Measurements from ENCODE around the gene DCBLD1. TPM values are rescaled to one million over a fixed set of nuclear protein-coding genes. Genes with fewer than 3 reads are reported as not detected.

The DCBLD1 gene
- total RNA-seq, 1 experiment from 2014 or later = 11.2 TPM

DNA sequence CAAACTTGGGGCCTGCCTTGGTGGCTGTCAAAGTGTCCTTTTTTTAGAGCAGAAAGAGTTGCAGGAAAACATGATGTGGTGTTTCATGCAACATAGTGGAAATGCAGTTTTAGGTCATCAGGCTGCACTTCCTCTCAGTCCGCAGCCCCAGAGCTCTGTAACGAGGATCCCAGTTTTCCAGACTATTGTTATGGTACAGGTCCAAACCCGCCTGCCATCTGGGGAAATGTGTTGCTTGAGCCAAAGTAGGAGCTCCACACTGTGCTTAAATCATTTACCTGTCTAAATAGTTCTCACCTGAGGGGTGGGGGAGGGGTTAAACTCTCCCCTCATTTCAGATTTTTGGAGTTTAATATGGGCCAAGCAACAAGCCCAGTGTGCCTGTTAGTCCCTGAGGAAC, 60.0 kb downstream of the DCBLD1 start:
- no peak overlapping the region for H3K27ac Mint-ChIP-seq

DNA sequence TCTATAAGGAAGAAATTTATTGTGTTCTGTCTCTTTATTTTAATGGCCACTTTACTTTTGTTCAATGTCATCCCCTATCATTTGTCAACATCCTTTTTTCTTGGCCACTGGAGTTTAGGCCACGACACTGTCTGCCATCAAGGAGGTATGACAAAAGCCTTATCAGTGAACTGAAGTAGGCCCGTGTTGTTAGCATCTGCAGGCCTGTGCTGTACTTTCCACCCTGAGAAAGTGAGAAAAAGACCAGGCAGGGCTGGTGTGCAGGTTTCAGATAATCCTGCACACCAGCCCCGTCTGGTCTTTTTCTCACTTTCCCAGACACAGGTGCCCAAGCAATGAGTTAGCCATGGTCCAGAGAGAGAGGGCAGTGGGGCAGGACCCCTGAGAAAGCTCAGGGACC, 62.2 kb downstream of the DCBLD1 start:
- no peak overlapping the region for H3K4me3 Mint-ChIP-seq
- peaks cover 12% of the 10 kb centered on the region for H3K27me3 Mint-ChIP-seq (ENCODE audit: low read depth)
- H3K4me1 Mint-ChIP-seq = peaks cover 20% of the 10 kb centered on the region
- DNase-seq (ENCODE audit: low spot score) = no peak
- CTCF ChIA-PET = interaction anchor here (1.1 kb wide), 1 partner anchor 14 kb away, joined by 3 read pairs; no protein-coding TSS in a partner anchor
- H3K9me3 Mint-ChIP-seq = no peaks in the 10 kb centered on the region
- no peak overlapping the region for H3K27ac Mint-ChIP-seq
- POLR2A ChIA-PET = no interaction called here
- no peak for ATAC-seq
- H3K36me3 Mint-ChIP-seq = peaks cover 6% of the 10 kb centered on the region
- no peak for TF ChIP-seq NR1H2 (CRISPR knock-in tag; IDR thresholded peaks at IDR 0.05)
- no peak for TF ChIP-seq ZNF138 (CRISPR knock-in tag; conservative IDR thresholded peaks at IDR 0.05)
- TF ChIP-seq ZBTB21 (CRISPR knock-in tag; IDR thresholded peaks at IDR 0.05; ENCODE audit: borderline replicate concordance) = no peak
- no peak for TF ChIP-seq JUN (CRISPR knock-in tag; IDR thresholded peaks at IDR 0.05)
- TF ChIP-seq PRRX2 (CRISPR knock-in tag; IDR thresholded peaks at IDR 0.05) = no peak
- TF ChIP-seq, protein P1, sequence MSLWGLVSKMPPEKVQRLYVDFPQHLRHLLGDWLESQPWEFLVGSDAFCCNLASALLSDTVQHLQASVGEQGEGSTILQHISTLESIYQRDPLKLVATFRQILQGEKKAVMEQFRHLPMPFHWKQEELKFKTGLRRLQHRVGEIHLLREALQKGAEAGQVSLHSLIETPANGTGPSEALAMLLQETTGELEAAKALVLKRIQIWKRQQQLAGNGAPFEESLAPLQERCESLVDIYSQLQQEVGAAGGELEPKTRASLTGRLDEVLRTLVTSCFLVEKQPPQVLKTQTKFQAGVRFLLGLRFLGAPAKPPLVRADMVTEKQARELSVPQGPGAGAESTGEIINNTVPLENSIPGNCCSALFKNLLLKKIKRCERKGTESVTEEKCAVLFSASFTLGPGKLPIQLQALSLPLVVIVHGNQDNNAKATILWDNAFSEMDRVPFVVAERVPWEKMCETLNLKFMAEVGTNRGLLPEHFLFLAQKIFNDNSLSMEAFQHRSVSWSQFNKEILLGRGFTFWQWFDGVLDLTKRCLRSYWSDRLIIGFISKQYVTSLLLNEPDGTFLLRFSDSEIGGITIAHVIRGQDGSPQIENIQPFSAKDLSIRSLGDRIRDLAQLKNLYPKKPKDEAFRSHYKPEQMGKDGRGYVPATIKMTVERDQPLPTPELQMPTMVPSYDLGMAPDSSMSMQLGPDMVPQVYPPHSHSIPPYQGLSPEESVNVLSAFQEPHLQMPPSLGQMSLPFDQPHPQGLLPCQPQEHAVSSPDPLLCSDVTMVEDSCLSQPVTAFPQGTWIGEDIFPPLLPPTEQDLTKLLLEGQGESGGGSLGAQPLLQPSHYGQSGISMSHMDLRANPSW (CRISPR knock-in tag; conservative IDR thresholded peaks at IDR 0.05; ENCODE audit: low read depth) = no peak
- no peak for TF ChIP-seq ELF4 (CRISPR knock-in tag; IDR thresholded peaks at IDR 0.05; ENCODE audit: low read depth)
- TF ChIP-seq MXD4 (CRISPR knock-in tag; IDR thresholded peaks at IDR 0.05; ENCODE audit: borderline replicate concordance) = no peak
- TF ChIP-seq GABPB1 (CRISPR knock-in tag; IDR thresholded peaks at IDR 0.05) = no peak
- TF ChIP-seq TEAD4 (CRISPR knock-in tag; IDR thresholded peaks at IDR 0.05) = no peak
- no peak for TF ChIP-seq HMGA2 (CRISPR knock-in tag; IDR thresholded peaks at IDR 0.05)
- no peak for TF ChIP-seq NFE2L1 (CRISPR knock-in tag; IDR thresholded peaks at IDR 0.05)
- no peak for TF ChIP-seq RELA (CRISPR knock-in tag; IDR thresholded peaks at IDR 0.05; ENCODE audit: borderline replicate concordance)
- TF ChIP-seq RORB (CRISPR knock-in tag; IDR thresholded peaks at IDR 0.05) = no peak

More for the DNA sequence above, 60.0 kb downstream of the DCBLD1 start:
- H3K4me1 Mint-ChIP-seq = peaks cover 4% of the 10 kb centered on the region
- no peak overlapping the region for H3K4me3 Mint-ChIP-seq
- POLR2A ChIA-PET = interaction anchor here (0.9 kb wide), 1 partner anchor 60 kb away, joined by 3 read pairs; the partner anchor contains the start of gene DCBLD1
- no peaks in the 10 kb centered on the region for H3K9me3 Mint-ChIP-seq
- H3K36me3 Mint-ChIP-seq = peaks cover 11% of the 10 kb centered on the region
- ATAC-seq (no peak; the same call in 1 of the 2 replicates), DNase-seq (ENCODE audit: low spot score) (no peak)
- peaks cover 2% of the 10 kb centered on the region; the same call in 1 of the 2 replicates for H3K27me3 Mint-ChIP-seq (ENCODE audit: low read depth)
- TF ChIP-seq, protein P2, sequence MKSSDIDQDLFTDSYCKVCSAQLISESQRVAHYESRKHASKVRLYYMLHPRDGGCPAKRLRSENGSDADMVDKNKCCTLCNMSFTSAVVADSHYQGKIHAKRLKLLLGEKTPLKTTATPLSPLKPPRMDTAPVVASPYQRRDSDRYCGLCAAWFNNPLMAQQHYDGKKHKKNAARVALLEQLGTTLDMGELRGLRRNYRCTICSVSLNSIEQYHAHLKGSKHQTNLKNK (CRISPR knock-in tag; IDR thresholded peaks at IDR 0.05) = no peak
- TF ChIP-seq, protein P3, sequence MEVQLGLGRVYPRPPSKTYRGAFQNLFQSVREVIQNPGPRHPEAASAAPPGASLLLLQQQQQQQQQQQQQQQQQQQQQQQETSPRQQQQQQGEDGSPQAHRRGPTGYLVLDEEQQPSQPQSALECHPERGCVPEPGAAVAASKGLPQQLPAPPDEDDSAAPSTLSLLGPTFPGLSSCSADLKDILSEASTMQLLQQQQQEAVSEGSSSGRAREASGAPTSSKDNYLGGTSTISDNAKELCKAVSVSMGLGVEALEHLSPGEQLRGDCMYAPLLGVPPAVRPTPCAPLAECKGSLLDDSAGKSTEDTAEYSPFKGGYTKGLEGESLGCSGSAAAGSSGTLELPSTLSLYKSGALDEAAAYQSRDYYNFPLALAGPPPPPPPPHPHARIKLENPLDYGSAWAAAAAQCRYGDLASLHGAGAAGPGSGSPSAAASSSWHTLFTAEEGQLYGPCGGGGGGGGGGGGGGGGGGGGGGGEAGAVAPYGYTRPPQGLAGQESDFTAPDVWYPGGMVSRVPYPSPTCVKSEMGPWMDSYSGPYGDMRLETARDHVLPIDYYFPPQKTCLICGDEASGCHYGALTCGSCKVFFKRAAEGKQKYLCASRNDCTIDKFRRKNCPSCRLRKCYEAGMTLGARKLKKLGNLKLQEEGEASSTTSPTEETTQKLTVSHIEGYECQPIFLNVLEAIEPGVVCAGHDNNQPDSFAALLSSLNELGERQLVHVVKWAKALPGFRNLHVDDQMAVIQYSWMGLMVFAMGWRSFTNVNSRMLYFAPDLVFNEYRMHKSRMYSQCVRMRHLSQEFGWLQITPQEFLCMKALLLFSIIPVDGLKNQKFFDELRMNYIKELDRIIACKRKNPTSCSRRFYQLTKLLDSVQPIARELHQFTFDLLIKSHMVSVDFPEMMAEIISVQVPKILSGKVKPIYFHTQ (CRISPR knock-in tag; IDR thresholded peaks at IDR 0.05) = no peak
- TF ChIP-seq, protein P4, sequence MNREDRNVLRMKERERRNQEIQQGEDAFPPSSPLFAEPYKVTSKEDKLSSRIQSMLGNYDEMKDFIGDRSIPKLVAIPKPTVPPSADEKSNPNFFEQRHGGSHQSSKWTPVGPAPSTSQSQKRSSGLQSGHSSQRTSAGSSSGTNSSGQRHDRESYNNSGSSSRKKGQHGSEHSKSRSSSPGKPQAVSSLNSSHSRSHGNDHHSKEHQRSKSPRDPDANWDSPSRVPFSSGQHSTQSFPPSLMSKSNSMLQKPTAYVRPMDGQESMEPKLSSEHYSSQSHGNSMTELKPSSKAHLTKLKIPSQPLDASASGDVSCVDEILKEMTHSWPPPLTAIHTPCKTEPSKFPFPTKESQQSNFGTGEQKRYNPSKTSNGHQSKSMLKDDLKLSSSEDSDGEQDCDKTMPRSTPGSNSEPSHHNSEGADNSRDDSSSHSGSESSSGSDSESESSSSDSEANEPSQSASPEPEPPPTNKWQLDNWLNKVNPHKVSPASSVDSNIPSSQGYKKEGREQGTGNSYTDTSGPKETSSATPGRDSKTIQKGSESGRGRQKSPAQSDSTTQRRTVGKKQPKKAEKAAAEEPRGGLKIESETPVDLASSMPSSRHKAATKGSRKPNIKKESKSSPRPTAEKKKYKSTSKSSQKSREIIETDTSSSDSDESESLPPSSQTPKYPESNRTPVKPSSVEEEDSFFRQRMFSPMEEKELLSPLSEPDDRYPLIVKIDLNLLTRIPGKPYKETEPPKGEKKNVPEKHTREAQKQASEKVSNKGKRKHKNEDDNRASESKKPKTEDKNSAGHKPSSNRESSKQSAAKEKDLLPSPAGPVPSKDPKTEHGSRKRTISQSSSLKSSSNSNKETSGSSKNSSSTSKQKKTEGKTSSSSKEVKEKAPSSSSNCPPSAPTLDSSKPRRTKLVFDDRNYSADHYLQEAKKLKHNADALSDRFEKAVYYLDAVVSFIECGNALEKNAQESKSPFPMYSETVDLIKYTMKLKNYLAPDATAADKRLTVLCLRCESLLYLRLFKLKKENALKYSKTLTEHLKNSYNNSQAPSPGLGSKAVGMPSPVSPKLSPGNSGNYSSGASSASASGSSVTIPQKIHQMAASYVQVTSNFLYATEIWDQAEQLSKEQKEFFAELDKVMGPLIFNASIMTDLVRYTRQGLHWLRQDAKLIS (CRISPR knock-in tag; IDR thresholded peaks at IDR 0.05; ENCODE audit: borderline replicate concordance) = no peak
- TF ChIP-seq TCF7 (CRISPR knock-in tag; IDR thresholded peaks at IDR 0.05; ENCODE audit: low read depth) (no peak), MYBL2 (CRISPR knock-in tag; IDR thresholded peaks at IDR 0.05) (no peak), FOXP1 (CRISPR knock-in tag; IDR thresholded peaks at IDR 0.05; ENCODE audit: borderline replicate concordance) (no peak), GTF2I (CRISPR knock-in tag; conservative IDR thresholded peaks at IDR 0.05) (no peak), RORB (CRISPR knock-in tag; IDR thresholded peaks at IDR 0.05) (no peak)
- TF ChIP-seq, protein P5, sequence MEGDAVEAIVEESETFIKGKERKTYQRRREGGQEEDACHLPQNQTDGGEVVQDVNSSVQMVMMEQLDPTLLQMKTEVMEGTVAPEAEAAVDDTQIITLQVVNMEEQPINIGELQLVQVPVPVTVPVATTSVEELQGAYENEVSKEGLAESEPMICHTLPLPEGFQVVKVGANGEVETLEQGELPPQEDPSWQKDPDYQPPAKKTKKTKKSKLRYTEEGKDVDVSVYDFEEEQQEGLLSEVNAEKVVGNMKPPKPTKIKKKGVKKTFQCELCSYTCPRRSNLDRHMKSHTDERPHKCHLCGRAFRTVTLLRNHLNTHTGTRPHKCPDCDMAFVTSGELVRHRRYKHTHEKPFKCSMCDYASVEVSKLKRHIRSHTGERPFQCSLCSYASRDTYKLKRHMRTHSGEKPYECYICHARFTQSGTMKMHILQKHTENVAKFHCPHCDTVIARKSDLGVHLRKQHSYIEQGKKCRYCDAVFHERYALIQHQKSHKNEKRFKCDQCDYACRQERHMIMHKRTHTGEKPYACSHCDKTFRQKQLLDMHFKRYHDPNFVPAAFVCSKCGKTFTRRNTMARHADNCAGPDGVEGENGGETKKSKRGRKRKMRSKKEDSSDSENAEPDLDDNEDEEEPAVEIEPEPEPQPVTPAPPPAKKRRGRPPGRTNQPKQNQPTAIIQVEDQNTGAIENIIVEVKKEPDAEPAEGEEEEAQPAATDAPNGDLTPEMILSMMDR (IDR thresholded peaks at IDR 0.05) = no peak
- CTCF ChIA-PET = interaction anchor here (1.1 kb wide), 1 partner anchor 93 kb away, joined by 3 read pairs; no protein-coding TSS in a partner anchor
